SK-N-SH treated with all-trans-retinoic acid at 6 μM for 48 hours (cell line): ENCODE measurements around the gene ID4.

Experiments
- BACH2 ChIP-seq: fragments of 250-450 bp; sonication (Bioruptor Pico); IDR thresholded peaks from 2 replicates; pipeline ENCODE4 v1.9.0; 2021; ENCODE audit warnings: mild to moderate bottlenecking, borderline replicate concordance
- ESRRG ChIP-seq: fragments of 250-450 bp; sonication (Bioruptor Pico); IDR thresholded peaks from 2 replicates; pipeline ENCODE4 v1.6.1; 2021; ENCODE audit warnings: mild to moderate bottlenecking
- PATZ1 ChIP-seq: fragments of 250-450 bp; sonication (Bioruptor Pico); IDR thresholded peaks from 2 replicates; pipeline ENCODE4 v1.8.0; 2020; ENCODE audit warnings: mild to moderate bottlenecking, moderate library complexity, borderline replicate concordance
- RARB ChIP-seq: fragments of 250-450 bp; sonication (Bioruptor Pico); IDR thresholded peaks from 2 replicates; pipeline ENCODE4 v1.8.0; 2021; ENCODE audit warnings: mild to moderate bottlenecking, moderate library complexity
- SNAI2 ChIP-seq: fragments of 250-450 bp; sonication (Bioruptor Pico); IDR thresholded peaks from 2 replicates; pipeline ENCODE4 v1.5.0; 2020; ENCODE audit warnings: mild to moderate bottlenecking, moderate library complexity
- TCF4 ChIP-seq: fragments of 250-450 bp; sonication (Bioruptor Pico); IDR thresholded peaks from 2 replicates; pipeline ENCODE4 v1.8.0; 2021; ENCODE audit warnings: mild to moderate bottlenecking, moderate library complexity, borderline replicate concordance
- TSHZ2 ChIP-seq: fragments of 250-450 bp; sonication (Bioruptor Pico); IDR thresholded peaks from 2 replicates; pipeline ENCODE4 v1.5.0; 2020; ENCODE audit warnings: mild to moderate bottlenecking, moderate library complexity
- ZC3H10 ChIP-seq: fragments of 250-450 bp; sonication (Bioruptor Pico); IDR thresholded peaks from 2 replicates; pipeline ENCODE4 v1.5.1; 2021; ENCODE audit warnings: mild to moderate bottlenecking, moderate library complexity
- ZFP3 ChIP-seq: fragments of 250-450 bp; sonication (Bioruptor Pico); IDR thresholded peaks from 2 replicates; pipeline ENCODE4 v1.5.0; 2020; ENCODE audit warnings: mild to moderate bottlenecking, moderate library complexity
- ZFP30 ChIP-seq: fragments of 450-650 bp; formaldehyde crosslinking; IDR thresholded peaks from 2 replicates; pipeline ENCODE4 v1.5.0; 2022; ENCODE audit warnings: mild to moderate bottlenecking, moderate library complexity
- ZNF565 ChIP-seq: fragments of 450-650 bp; formaldehyde crosslinking; conservative IDR thresholded peaks from 2 replicates; pipeline ENCODE4 v1.5.0; 2020; ENCODE audit warnings: low read depth, mild to moderate bottlenecking, moderate library complexity
- ZNF70 ChIP-seq: fragments of 450-650 bp; formaldehyde crosslinking; IDR thresholded peaks from 2 replicates; pipeline ENCODE4 v1.5.0; 2020; ENCODE audit warnings: mild to moderate bottlenecking, moderate library complexity
- TF ChIP-seq, protein P1 (sequence below): fragments of 250-450 bp; sonication (Bioruptor Pico); IDR thresholded peaks from 2 replicates; pipeline ENCODE4 v1.8.0; 2021; ENCODE audit warnings: low read depth, mild to moderate bottlenecking, moderate library complexity, borderline replicate concordance
- TF ChIP-seq, protein P2 (sequence below): fragments of 250-450 bp; sonication (Bioruptor Pico); IDR thresholded peaks from 2 replicates; pipeline ENCODE4 v1.5.1; 2020; ENCODE audit warnings: low read depth, mild to moderate bottlenecking, moderate library complexity

GRCh38 chr6:19845266-19846041, 8.3 kb downstream of the ID4 start:
- TF ChIP-seq, protein P1, sequence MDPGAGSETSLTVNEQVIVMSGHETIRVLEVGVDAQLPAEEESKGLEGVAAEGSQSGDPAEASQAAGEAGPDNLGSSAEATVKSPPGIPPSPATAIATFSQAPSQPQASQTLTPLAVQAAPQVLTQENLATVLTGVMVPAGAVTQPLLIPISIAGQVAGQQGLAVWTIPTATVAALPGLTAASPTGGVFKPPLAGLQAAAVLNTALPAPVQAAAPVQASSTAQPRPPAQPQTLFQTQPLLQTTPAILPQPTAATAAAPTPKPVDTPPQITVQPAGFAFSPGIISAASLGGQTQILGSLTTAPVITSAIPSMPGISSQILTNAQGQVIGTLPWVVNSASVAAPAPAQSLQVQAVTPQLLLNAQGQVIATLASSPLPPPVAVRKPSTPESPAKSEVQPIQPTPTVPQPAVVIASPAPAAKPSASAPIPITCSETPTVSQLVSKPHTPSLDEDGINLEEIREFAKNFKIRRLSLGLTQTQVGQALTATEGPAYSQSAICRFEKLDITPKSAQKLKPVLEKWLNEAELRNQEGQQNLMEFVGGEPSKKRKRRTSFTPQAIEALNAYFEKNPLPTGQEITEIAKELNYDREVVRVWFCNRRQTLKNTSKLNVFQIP (CRISPR knock-in tag), result no peak
- no peak for TF ChIP-seq PATZ1 (CRISPR knock-in tag)
- TF ChIP-seq BACH2 (CRISPR knock-in tag), result no peak
- TF ChIP-seq, protein P2, sequence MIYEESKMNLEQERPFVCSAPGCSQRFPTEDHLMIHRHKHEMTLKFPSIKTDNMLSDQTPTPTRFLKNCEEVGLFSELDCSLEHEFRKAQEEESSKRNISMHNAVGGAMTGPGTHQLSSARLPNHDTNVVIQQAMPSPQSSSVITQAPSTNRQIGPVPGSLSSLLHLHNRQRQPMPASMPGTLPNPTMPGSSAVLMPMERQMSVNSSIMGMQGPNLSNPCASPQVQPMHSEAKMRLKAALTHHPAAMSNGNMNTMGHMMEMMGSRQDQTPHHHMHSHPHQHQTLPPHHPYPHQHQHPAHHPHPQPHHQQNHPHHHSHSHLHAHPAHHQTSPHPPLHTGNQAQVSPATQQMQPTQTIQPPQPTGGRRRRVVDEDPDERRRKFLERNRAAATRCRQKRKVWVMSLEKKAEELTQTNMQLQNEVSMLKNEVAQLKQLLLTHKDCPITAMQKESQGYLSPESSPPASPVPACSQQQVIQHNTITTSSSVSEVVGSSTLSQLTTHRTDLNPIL (CRISPR knock-in tag), result no peak
- no peak for TF ChIP-seq SNAI2 (CRISPR knock-in tag)
- TF ChIP-seq ZFP3 (CRISPR knock-in tag), result no peak
- TF ChIP-seq RARB (CRISPR knock-in tag), result no peak
- no peak for TF ChIP-seq TCF4 (CRISPR knock-in tag)
- TF ChIP-seq ZNF70 (CRISPR knock-in tag), result no peak
- TF ChIP-seq ZC3H10, result no peak
- TF ChIP-seq ESRRG (CRISPR knock-in tag), result no peak
- no peak for TF ChIP-seq ZNF565 (CRISPR knock-in tag)
- no peak for TF ChIP-seq TSHZ2 (CRISPR knock-in tag)
- no peak for TF ChIP-seq ZFP30 (CRISPR knock-in tag)
